GM18951 (cell line): ENCODE measurements around the gene C5orf22.
"Not testable (repeated sequence)": the region's sequence is repeated elsewhere in the genome, so short reads cannot be mapped to it uniquely, and the experiment has no call there.

ENCODE experiments used
- POLR2A ChIP-seq: IDR thresholded peaks from 4 replicates; pipeline ENCODE4 v1.6.1; 2011; ENCODE audit warnings: mild to moderate bottlenecking; ENCODE audit not compliant: insufficient read length, insufficient read depth; ENCODE audit errors: extremely low read depth
- in situ Hi-C: fragments of 300-500 bp; cut with MboI; formaldehyde crosslinking; loops from one replicate; pipeline ENCODE4 v1.12.0; 2022; ENCODE audit warnings: low sequenced_read_pairs, mixed read lengths, inconsistent platforms; ENCODE audit not compliant: unreplicated experiment

Gene C5orf22

GRCh38 chr5:31530541-31531265, 1.4 kb upstream of the C5orf22 start:
- no peak for TF ChIP-seq POLR2A
- in situ Hi-C loops = no loop called here

DNA sequence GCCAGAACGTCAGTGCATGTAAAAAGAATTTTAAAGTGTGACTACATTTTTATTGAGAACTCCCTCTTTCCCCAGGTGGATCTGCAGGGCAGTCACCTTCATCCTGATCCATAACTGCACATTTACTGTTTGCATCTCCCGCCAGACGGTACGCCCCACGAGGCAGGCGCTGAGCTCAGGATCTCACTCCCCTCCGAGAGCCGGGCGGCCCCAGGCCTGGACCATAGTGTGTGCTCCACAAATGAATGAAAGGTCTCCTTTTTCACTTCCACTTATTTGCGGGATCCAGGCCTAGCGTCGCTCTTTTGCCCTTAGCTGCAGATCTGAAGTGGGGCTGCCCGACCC, 586 bp upstream of the C5orf22 start:
- in situ Hi-C loops = no loop called here
- TF ChIP-seq POLR2A = no peak

- no peak for TF ChIP-seq POLR2A
- in situ Hi-C loops = no loop called here
Measured at GRCh38 chr5:31534527-31535046, 2.5 kb downstream of the C5orf22 start.

- in situ Hi-C loops = no loop called here
- no peak for TF ChIP-seq POLR2A
Measured at GRCh38 chr5:31536873-31537272, 4.8 kb downstream of the C5orf22 start.

DNA sequence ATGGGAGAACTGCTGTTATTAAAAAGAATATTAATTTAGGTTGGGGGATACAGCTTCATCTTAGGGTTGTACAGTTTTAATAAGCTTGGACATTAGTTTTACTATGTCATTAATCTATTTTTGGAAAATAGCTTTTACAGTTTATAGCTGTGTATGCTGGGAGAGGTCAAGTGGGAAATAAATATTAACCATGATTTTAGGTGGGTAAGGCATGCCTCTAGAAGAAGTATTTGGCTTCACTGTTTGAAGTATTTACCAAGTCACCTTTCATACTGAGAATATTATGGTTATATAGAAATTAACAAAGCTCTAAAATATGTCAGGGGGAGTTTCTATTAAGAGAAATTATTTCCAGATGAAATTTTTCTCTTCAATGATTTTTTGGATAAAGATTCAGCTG, 5.2 kb downstream of the C5orf22 start:
- no peak for TF ChIP-seq POLR2A
- in situ Hi-C loops = no loop called here

DNA sequence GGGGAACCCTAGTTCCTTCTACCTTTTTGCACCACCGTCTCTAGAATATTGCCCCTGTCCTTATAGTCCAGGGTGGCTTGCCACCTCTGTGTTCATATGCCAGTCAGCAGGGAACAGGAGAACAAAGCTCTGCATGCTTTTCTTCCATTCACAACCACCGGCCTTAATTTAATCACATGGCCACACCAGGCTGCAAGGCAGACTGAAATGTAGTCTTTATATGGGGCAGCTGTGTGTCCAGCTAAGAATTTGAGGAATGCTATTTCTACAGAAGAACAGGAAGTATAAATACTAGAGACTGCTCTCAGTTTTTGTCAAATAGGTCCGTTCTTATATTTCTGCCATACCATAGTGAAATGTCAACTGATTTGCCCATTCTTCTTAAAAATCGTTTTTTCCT, 5.8 kb downstream of the C5orf22 start:
- TF ChIP-seq POLR2A = no peak
- in situ Hi-C loops = no loop called here

DNA sequence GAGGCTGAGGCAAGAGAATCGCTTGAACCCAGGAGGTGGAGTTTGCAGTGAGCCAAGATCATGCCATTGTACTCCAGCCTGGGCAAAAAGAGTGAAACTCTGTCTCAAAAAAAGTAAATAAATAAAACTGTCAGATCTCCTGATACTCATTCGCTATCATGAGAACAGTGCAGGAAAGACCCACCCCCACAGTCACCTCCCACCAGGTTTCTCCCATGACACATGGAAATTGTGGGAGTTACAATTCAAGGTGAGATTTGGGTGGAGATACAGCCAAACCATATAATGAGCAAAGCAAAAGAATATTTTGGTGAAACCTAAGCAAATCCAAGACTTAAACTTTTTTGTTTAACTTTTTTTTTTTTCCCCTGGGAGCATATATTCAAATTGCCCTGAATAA, 17.0 kb downstream of the C5orf22 start:
- in situ Hi-C loops = not testable (repeated sequence)

DNA sequence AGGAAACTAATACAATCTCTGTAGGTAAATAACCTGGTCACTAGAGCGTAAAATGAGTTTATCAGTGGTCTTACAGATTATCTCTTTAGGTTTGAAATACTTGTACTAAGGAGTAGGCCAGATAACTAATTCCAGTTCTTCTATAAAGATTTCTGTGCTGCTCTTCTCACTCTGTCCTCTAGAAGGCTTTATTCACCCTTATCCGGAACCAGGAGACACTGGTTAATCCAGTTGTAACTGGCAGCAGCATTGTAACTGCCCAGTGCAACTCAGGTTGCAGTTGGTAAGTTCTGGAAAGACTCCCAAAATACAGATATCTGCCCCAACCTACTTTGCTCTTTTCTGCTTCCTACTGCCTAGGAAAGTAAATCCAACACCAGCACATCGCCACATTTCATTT, 19.8 kb downstream of the C5orf22 start:
- in situ Hi-C loops = no loop called here
- TF ChIP-seq POLR2A = no peak

- TF ChIP-seq POLR2A = no peak
- in situ Hi-C loops = no loop called here
Measured at GRCh38 chr5:31553863-31554262, 21.8 kb downstream of the C5orf22 start.

DNA sequence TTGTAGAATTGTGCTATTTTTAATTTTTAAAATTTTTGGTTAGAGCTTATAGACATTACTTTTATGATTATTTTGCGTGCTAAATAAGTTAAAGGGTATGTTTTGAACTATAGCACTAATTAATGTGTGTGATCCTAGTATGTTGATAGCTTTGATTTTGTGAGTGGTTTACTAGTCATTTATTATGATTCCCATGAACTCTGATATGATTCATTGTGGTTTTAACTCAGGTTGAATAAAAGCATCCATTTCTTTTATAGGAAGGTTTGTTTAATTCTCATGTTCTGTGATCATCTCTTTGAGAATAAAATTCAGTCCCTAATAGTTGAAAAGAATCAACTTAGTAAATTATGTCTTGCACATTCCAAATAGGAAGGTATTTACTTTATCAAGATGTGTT, 22.5 kb downstream of the C5orf22 start:
- no peak for TF ChIP-seq POLR2A
- in situ Hi-C loops = no loop called here

DNA sequence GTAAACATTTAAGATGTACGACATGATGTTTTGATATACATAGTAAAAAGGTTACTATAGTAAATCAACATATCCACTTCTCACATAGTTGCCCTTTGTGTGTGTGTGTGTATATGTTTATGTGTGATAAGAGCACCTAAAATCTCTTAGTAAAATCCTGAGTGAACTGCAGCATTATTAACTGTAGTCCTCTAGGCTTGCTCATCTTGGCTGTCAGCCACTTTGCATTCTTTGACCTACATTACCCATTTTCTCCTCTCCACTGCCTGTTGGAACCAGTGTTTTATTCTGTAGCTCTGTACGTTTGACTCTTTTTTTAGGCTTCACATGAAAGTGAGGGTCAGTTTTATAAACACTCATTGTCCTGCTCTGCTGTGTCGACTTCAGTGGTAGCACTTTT, 24.4 kb downstream of the C5orf22 start:
- no peak for TF ChIP-seq POLR2A
- in situ Hi-C loops = no loop called here

DNA sequence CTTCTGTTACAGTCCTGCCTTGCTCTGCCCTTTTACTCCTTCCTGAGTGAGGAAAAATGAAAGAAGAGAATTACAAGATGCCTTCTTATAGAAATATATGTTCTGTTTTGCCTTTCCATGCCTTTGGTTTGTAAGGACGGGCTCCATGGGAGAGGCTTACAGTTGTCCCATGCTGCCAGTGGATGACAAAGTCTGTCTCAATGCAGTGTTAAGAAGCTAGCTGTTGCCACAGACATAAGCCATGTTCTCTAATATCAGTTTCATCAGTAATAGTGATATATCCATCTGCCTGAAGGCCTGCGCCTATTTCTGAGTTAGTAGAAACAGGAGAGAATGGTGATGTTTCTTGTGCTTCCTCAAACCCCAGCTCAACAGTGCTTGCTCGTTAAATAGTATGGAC, 27.8 kb downstream of the C5orf22 start:
- TF ChIP-seq POLR2A = no peak
- in situ Hi-C loops = no loop called here

DNA sequence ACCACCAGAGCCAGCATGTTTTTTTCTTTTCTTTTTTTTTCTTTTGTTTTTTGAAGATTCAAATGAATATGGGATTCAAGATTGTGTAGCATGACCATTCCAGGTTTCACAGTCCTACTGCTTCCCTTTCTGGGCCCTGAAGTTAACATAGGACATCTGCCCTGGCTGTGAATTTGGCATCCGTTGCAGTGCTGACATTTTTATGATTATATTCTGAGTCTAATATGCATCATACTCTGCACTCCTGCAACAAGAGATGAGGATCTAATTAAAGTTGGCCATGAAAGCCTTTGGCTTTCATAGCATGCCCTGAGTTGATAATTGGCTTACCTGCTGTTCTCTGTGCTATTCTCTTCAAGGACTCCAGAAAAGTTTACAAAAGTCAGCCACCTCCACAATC, 29.8 kb downstream of the C5orf22 start:
- TF ChIP-seq POLR2A = no peak
- in situ Hi-C loops = no loop called here

GRCh38 chr5:31563216-31563615, 31.1 kb downstream of the C5orf22 start:
- in situ Hi-C loops = no loop called here

GRCh38 chr5:31566362-31566761, 34.3 kb downstream of the C5orf22 start:
- in situ Hi-C loops = not testable (repeated sequence)

More at GRCh38 chr5:31563216-31563615, 31.1 kb downstream of the C5orf22 start:
- TF ChIP-seq POLR2A = no peak
